Endothelial cell of umbilical vein (primary cell): ENCODE measurements around the gene AMZ2. TPM values are rescaled to one million over a fixed set of nuclear protein-coding genes. Genes with fewer than 3 reads are reported as not detected.
"Not testable (repeated sequence)": the region's sequence is repeated elsewhere in the genome, so short reads cannot be mapped to it uniquely, and the experiment has no call there.

Source experiments
- BruUV-seq: library from RNA; stranded (reverse); fragments of 400-500 nt; replicated peaks from 2 replicates; lab custom pipeline; 2021; lab: Mats Ljungman, UMichigan
- CTCF ChIA-PET: fragments of 300-600, 350-600 bp; sonication (Branson Sonifier 250); formaldehyde crosslinking; loops from one replicate; lab custom pipeline; 2021; ENCODE audit warnings: antibody characterized with exemption, inconsistent platforms; lab: Charles Lee
- POLR2A ChIA-PET: fragments of 300-600, 350-600 bp; sonication (Branson Sonifier 250); formaldehyde crosslinking; loops from one replicate; lab custom pipeline; 2021; ENCODE audit warnings: antibody characterized with exemption, inconsistent platforms; lab: Charles Lee
- DNase-seq: peaks from one replicate; pipeline ENCODE4 v3.0.0-alpha.2; 2011; ENCODE audit warnings: low read depth, low spot score
- FAIRE-seq: peaks from 2 replicates; lab custom pipeline; 2011; peaks lifted over from hg19 to GRCh38; lab: Jason Lieb, UNC
- H2AFZ ChIP-seq: 2 replicates; pipeline ENCODE4 v1.6.0; 2012; ENCODE audit warnings: low read depth, low read length, control low read depth, inconsistent platforms
- H3K27ac ChIP-seq: 2 replicates; pipeline ENCODE4 v1.5.1; 2011; ENCODE audit warnings: low read depth, mild to moderate bottlenecking, control low read depth, low read length, moderate library complexity; ENCODE audit not compliant: insufficient read depth
- H3K27me3 ChIP-seq, 2 experiments: 2 replicates each; pipeline versions ENCODE4 v1.6.0 to v1.6.1; 2011; ENCODE audit warnings: low read length in 2 of 2, mixed read lengths in 1 of 2; ENCODE audit not compliant: control insufficient read depth in 2 of 2, insufficient read depth in 2 of 2
- H3K36me3 ChIP-seq, 2 experiments: 2 replicates in 1 of 2; 3 replicates in 1 of 2; pipeline ENCODE4 v1.5.1; 2011; ENCODE audit warnings: low read length in 2 of 2, mild to moderate bottlenecking in 1 of 2, moderate library complexity in 1 of 2; ENCODE audit not compliant: control insufficient read depth in 2 of 2, insufficient read depth in 2 of 2; ENCODE audit errors: extremely low read depth in 1 of 2
- H3K4me1 ChIP-seq: 3 replicates; pipeline ENCODE4 v1.5.1; 2011; ENCODE audit warnings: mild to moderate bottlenecking, low read length; ENCODE audit not compliant: control insufficient read depth, insufficient read depth; ENCODE audit errors: extremely low read depth
- H3K4me2 ChIP-seq: 2 replicates; pipeline ENCODE4 v1.6.1; 2011; ENCODE audit warnings: low read length, control low read depth, mixed read lengths; ENCODE audit not compliant: insufficient read depth
- H3K4me3 ChIP-seq, 3 experiments: fragments of 200-600 bp in 1 of 3; sonication (generic), shearing (Covaris generic) in 1 of 3; replicated peaks in 1 of 3; 2 replicates each; pipeline ENCODE4 v1.5.1; 2011 to 2016; ENCODE audit warnings: control low read depth in 3 of 3, low read length in 3 of 3, mild to moderate bottlenecking in 2 of 3, inconsistent platforms in 1 of 3, low read depth in 1 of 3, moderate library complexity in 1 of 3; ENCODE audit not compliant: insufficient read depth in 1 of 3
- H3K79me2 ChIP-seq: 2 replicates; pipeline ENCODE4 v1.6.0; 2012; ENCODE audit warnings: low read length, inconsistent platforms; ENCODE audit not compliant: control insufficient read depth, insufficient read depth
- H3K9ac ChIP-seq: replicated peaks from 2 replicates; pipeline ENCODE3; 2011; ENCODE audit warnings: low read length, control low read depth; ENCODE audit not compliant: insufficient read depth; ENCODE audit errors: extremely low read depth
- H3K9me1 ChIP-seq: replicated peaks from 3 replicates; pipeline ENCODE4 v1.6.0; 2011; ENCODE audit warnings: mild to moderate bottlenecking, low read length; ENCODE audit not compliant: control insufficient read depth, insufficient read depth; ENCODE audit errors: extremely low read depth
- H3K9me3 ChIP-seq: replicated peaks from 2 replicates; pipeline ENCODE4 v1.5.1; 2012; ENCODE audit warnings: low read length, inconsistent platforms; ENCODE audit not compliant: control insufficient read depth, insufficient read depth
- H4K20me1 ChIP-seq: replicated peaks from 2 replicates; pipeline ENCODE3; 2011; ENCODE audit warnings: mild to moderate bottlenecking, low read length; ENCODE audit not compliant: control insufficient read depth, insufficient read depth; ENCODE audit errors: extremely low read depth
- dilution Hi-C: fragments of 300-500 bp; cut with MboI; formaldehyde crosslinking; loops from one replicate; pipeline ENCODE4 v1.15.0; 2019; ENCODE audit warnings: low sequenced_read_pairs; ENCODE audit not compliant: extremely low pct_ligation_motif_present
- intact Hi-C: fragments of 100-400 bp; cut with micrococcal nuclease; formaldehyde crosslinking; loops from one replicate; pipeline ENCODE4 v1.10.0; 2022
- polyA plus RNA-seq, 4 experiments: library from polyadenylated mRNA; depleted of rRNA in 3 of 4; stranded (reverse) in 3 of 4; unstranded in 1 of 4; fragments of >200 nt; gene quantifications; 2 replicates each; pipeline versions ENCODE4 v1.2.1 to v1.2.3, GENCODE V29; 2011 to 2012; ENCODE audit warnings: missing spikeins in 1 of 4
- total RNA-seq: library from RNA; stranded (reverse); gene quantifications from 2 replicates; pipeline ENCODE4 v1.2.3, GENCODE V29; 2021

AMZ2 gene
- total and polyA plus RNA-seq, 2 donors (not counting 3 experiments of a cell fraction or from before 2014, with no cell fraction given): 46.7 to 57.3 TPM

GRCh38 chr17:68235336-68235791, 12.5 kb upstream of the AMZ2 start:
- H3K27ac ChIP-seq, dilution Hi-C loops, DNase-seq, H3K79me2 ChIP-seq, H4K20me1 ChIP-seq, H3K4me2 ChIP-seq, H3K36me3 ChIP-seq, FAIRE-seq, intact Hi-C loops, H3K4me3 ChIP-seq, POLR2A ChIA-PET, H2AFZ ChIP-seq, H3K4me1 ChIP-seq, H3K27me3 ChIP-seq, H3K9ac ChIP-seq, BruUV-seq, CTCF ChIA-PET, H3K9me3 ChIP-seq, H3K9me1 ChIP-seq: not testable (repeated sequence)

DNA sequence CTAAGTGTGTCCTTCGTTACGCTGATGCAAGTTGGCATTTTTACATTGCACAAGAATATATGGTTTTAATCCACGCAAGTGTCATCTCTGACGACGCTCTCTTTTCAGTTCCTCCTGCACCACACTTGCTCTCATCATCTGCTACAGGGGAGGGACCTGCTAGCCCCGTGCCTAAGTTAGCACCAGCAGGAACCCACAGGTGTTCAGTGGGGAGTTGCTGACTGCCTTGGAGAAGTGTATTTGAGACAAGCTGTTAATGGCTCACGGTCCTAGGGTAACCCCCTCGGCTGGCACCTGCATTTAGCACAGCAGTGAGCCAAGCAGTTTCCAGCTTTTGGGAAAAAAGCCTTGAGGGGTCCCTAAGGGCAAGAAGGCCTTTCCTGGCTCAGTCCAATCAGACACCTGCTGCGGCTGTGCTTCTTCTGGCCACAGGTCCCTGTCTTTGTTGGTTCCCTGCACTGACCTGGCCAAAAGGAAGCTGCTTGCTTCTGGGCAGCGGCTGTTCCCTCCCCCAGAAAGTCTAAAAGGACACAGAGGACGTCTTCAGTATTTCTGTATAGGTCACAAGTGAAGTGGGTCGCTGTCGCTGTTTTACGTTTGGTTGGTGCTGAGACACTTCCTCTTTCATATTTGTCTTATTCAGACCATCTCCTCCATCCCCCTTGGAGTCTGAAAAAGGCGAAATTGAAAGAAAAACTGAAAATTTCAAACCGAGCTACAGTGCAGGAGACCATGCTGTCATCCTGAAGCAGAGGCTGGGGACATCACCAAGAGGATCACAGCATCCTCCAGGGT, 10.3 kb upstream of the AMZ2 start:
- H3K27me3 ChIP-seq, H3K9ac ChIP-seq, H3K79me2 ChIP-seq, DNase-seq, POLR2A ChIA-PET, H3K4me1 ChIP-seq, H3K36me3 ChIP-seq, CTCF ChIA-PET, H3K4me2 ChIP-seq, H3K9me1 ChIP-seq, H3K9me3 ChIP-seq, BruUV-seq, FAIRE-seq, dilution Hi-C loops, H2AFZ ChIP-seq, H4K20me1 ChIP-seq, intact Hi-C loops, H3K27ac ChIP-seq, H3K4me3 ChIP-seq: not testable (repeated sequence)
